Caki2 (cell line): ENCODE measurements around the gene OR52N4. TPM values are rescaled to one million over a fixed set of nuclear protein-coding genes. Genes with fewer than 3 reads are reported as not detected.
"Not testable (repeated sequence)": the region's sequence is repeated elsewhere in the genome, so short reads cannot be mapped to it uniquely, and the experiment has no call there.

Experiments
- DNase-seq: peaks from one replicate; pipeline ENCODE4 v3.0.0-alpha.2; 2015; ENCODE audit warnings: low read depth
- in situ Hi-C: cut with HindIII; loops from 2 replicates; pipeline ENCODE4 v1.10.0; 2016; ENCODE audit warnings: low sequenced_read_pairs, low pct_unique_long_range_greater_than_20kb, mixed read lengths
- total RNA-seq: library from RNA; depleted of rRNA; stranded (reverse); fragments of >200 nt; shearing (Covaris generic); gene quantifications from 2 replicates; pipeline ENCODE4 v1.2.3, GENCODE V29; 2014; ENCODE audit warnings: low replicate concordance; rRNA removed

Gene OR52N4
- not detected in 2 replicates for total RNA-seq

DNA sequence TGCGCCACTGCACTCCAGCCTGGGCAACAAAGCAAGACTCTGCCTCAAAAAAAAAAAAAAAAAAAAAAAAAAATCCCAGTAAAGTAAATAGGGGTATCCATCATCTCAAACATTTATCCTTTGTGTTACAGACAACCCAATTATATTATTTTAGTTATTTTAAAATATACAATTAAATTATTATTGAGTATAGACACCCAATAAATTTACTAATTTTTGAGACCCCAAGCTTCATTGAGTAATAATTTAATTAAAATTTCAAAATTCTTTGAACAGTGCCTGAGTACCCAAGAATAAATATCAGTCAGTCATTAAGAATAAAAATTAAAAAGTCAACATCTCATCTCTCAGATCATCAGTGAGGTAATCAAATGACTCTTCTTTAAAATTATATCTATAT, at the start of gene OR52N4:
TSS of gene OR52N4 (plus strand) at position 301 of the 400 bp plus-strand sequence. CDS start 498 bp downstream, outside the sequence.
- in situ Hi-C loops: no loop called here
- DNase-seq: no peak

DNA sequence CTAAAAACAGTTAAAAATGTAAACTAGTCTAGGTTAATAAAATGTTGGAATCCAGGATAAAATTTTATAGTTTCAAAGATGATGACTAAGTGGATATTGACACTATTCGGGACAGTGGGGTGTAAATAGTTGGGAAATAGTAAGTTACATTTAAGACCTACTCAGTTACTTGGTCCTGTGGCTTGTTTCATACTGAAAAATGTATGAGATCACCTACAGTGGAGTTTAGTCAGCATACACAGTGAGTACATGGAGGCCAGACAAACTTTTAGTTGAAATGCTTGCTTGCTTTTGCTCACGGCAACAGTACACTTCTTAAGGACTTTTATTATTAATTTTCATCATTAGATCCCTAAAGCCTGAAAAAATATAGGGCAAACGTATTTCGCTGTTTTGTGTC, 48.4 kb upstream of the OR52N4 start:
- in situ Hi-C loops: no loop called here

DNA sequence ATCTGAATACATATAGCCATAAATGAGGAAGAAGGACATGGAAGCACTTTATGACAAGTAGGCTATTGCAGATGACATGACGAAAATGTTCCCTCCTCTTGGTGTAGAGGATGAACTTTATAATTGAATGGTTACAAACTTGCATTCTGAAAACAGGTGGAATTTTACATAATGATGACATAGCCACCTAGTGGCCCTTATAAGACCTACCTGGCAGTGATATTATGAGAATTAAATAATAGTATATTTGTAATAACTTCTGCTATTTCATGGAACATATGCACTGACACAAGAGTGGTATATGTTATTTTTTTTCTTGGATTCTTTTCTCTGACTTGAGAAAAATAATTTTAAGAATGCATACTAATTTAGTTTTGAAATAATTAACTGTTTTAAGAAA, 41.5 kb upstream of the OR52N4 start:
- in situ Hi-C loops: no loop called here

More for the DNA sequence above, 48.4 kb upstream of the OR52N4 start:
- DNase-seq: no peak

DNA sequence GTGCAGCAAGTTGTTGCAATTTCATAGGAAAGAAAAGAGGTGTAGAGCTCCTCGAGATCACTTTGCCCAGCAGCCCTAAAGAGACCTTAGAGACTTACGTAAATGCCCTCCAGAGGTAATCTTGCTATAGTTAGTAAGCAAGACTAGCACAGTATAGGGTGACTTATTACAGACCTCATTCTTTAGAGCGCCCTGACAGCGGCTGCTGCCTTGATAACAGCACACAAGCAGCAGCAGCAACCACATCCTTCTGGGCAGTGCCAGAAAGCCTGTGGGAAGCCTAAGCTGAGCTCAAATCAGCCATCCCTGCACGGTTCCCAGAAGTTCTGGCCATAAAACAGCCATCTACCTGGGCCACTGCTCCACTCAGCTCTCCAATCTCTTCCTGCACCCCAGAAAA, 40.3 kb upstream of the OR52N4 start:
- in situ Hi-C loops: no loop called here
- DNase-seq: no peak

More for the DNA sequence above, 41.5 kb upstream of the OR52N4 start:
- no peak for DNase-seq

DNA sequence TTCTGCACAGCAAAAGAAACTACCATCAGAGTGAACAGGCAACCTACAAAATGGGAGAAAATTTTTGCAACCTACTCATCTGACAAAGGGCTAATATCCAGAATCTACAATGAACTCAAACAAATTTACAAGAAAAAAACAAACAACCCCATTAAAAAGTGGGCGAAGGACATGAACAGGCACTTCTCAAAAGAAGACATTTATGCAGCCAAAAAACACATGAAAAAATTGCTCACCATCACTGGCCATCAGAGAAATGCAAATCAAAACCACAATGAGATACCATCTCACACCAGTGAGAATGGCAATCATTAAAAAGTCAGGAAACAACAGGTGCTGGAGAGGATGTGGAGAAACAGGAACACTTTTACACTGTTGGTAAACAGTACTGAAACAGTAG, 37.5 kb upstream of the OR52N4 start:
- in situ Hi-C loops: not testable (repeated sequence)

DNA sequence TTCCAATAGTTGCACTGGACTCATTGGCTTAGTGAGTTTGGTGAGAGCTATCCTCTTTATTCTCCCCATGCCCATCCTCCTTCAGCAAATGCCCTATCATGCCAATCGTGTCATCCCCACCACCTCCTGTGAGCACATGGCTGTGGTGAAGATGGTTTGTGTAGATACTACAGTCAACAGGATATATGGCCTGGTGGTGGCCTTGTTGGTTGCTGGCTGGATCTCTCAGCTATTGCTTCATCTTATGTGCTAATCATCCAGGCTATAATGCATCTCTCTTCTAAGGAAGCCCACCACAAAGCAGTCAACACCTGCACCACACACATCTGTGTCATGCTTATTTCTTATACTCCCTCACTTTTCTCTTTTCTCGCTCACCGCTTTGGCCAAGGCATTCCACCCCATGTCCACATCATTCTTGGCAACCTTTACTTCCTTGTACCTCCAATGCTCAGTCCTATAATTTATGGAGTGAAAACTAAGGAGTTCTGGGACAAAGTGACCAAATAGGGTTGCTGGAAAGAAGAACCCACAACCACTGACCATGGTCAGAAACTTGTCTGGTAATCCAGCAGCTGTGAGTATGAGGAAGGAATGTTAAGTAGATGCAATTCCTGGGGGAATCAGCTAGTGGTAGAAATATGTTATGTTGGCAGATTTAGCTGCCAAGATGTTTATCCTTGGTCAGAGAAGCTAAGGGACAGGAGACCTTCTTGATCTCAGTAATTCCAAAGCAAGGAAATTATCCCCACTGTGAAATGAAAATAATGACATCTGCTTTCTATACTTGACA, 34.1 kb upstream of the OR52N4 start:
- in situ Hi-C loops: no loop called here
- DNase-seq: no peak

More for the DNA sequence above, 37.5 kb upstream of the OR52N4 start:
- not testable (repeated sequence) for DNase-seq

DNA sequence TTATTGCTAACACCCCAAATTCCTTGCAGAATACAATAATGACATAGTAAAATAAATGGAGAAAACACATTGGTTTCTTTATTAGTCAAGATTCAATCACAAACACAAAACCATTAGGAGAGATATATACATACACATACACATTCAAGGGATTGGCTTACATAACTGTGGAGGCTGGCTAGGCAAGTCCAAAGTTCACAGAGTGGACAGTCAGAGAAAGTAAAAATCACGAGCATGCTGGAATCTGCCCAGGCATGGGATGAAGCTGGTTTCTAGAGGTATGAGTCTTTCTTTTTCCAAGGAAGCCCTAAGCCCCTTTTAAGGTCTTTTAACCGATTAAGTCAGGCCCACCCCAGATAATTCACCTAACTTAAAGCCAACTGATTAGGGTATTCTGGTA, 31.4 kb upstream of the OR52N4 start:
- no peak for DNase-seq
- in situ Hi-C loops: no loop called here

DNA sequence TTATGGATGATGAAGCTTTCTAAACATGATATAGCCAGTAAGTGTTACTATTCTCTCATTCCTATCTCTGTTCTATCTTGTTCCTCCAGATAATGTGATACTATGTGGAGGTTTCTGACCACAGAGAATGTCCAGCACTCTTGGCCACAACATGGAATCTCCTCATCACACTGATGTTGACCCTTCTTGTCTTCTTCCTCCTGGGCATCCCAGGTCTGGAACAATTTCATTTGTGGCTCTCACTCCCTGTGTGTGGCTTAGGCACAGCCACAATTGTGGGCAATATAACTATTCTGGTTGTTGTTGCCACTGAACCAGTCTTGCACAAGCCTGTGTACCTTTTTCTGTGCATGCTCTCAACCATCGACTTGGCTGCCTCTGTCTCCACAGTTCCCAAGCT, 27.7 kb upstream of the OR52N4 start:
- DNase-seq: no peak
- in situ Hi-C loops: no loop called here

DNA sequence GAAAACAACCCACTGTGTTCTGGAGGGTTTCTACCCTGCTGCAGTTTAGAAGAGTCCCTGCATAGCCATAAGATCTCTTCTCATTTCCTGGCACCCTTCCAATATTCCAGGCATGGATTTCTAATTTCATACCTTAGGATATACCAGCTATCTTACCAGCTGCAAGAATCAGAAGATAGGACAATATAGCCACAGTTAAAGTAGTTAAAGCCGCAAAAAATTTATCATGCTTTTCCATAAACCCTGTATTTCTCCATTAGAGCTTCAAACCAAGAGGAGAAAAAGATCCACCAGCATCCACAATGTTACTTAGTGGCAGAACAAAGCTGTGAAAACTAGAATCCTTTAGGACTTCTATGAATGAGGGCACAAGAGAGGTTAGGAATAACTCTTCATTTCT, 26.4 kb upstream of the OR52N4 start:
- in situ Hi-C loops: no loop called here
- no peak for DNase-seq

DNA sequence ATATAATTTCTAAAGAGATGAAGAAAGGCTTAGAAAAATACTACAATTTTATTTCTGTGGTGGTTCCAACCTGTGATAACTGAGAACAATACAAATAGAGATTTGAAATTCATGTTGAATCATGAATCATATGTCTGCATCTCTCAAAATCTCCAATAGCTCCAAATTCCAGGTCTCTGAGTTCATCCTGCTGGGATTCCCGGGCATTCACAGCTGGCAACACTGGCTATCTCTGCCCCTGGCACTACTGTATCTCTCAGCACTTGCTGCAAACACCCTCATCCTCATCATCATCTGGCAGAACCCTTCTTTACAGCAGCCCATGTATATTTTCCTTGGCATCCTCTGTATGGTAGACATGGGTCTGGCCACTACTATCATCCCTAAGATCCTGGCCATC, 17.6 kb upstream of the OR52N4 start, which contains the start of gene OR56B1:
TSS of gene OR56B1 (plus strand) at position 53 of the 400 bp plus-strand sequence. CDS start at position 122, 69 bp downstream.
- in situ Hi-C loops: no loop called here
- DNase-seq: no peak

DNA sequence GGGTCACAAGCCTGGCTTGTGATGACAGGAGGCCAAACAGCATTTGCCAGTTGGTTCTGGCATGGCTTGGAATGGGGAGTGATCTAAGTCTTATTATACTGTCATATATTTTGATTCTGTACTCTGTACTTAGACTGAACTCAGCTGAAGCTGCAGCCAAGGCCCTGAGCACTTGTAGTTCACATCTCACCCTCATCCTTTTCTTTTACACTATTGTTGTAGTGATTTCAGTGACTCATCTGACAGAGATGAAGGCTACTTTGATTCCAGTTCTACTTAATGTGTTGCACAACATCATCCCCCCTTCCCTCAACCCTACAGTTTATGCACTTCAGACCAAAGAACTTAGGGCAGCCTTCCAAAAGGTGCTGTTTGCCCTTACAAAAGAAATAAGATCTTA, 17.0 kb upstream of the OR52N4 start:
- in situ Hi-C loops: no loop called here

DNA sequence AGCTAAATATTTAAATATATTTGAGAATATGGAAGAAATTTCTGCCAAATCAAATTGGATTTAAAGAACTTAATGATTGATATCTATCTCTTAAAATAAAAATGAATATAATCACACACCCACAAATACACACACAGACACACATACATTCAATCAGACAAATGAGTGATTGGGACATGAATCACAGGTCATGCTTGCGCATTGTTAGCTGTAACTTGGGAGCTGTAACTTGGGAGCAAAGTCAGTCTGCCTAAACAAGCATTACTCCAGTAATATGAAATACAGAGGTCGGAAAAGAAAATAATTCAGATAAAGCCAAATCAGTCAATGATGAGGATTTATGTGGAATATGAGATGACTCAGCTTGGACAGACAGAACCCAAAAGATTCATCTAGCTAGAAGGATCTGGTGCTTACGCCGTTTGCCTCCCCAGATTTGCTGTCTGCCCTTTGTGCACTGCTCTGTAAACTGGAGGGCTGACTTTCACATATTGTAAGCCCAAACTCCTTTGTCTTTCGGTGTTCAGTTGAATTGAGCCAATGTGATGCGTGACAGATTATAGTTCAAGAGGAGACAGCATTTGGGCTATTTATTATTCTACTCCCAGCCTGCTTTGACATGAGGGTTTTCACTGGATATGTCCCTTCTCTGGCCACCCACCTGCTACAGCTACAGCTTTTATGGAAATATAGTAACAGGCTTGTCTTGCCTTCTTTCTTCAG, 16.2 kb upstream of the OR52N4 start:
- in situ Hi-C loops: no loop called here
- no peak for DNase-seq

More for the DNA sequence above, 17.0 kb upstream of the OR52N4 start:
- DNase-seq: no peak

DNA sequence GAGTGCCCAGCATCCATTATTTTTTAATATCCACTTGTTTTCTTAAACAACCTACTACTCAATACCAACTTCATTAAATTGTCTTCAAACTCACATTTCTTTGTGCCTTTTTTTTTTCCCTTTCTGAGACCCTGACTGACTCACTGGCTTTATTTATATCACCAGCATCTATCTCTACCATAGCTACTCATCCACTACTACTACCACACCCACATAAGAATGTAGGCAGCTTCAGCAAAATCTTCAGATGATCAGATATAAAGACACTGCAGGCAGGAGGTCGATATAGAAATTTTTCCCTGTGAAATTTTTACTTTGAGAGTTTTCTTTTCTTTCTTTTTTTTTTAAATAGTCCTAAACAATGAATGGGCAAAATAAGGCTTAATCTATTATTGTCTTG, 15.6 kb upstream of the OR52N4 start:
- in situ Hi-C loops: no loop called here
- DNase-seq: no peak

DNA sequence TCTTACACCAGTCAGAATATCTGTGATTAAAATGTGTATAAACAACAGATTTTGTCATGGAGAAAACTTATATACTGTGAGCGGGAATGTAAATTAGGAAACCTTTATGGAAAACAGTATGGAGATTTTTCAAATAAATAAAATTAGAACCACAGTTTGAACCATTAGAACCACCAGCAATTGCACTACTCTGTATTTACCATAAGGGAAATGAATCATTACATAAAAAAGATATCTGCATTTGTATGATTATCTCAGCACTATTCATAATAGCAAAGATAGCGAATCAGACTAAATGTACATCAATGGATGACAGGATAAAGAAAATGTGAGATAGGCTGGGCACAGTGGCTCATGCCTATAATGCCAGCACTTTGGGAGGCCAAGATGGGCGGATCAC, 7.4 kb upstream of the OR52N4 start:
- in situ Hi-C loops: no loop called here
- no peak for DNase-seq

DNA sequence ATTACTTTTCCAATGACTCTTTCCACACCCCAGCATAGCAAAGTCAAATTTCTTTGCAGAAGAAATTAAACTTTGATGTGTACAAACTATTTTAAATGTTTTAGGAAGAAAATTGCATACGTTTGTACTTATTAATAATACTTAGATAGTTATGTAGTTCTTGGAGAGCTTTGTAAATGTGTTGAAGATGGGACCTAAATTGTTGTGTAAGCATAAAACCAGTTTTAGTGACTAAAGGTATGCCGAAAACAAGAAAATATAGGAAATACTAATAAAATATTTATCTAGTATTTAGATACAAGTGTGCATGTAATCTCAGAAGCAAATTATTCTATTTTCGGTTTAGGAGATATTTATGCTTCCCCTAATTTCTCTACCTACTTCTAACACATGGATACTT, 4.2 kb upstream of the OR52N4 start:
- no peak for DNase-seq
- in situ Hi-C loops: no loop called here

DNA sequence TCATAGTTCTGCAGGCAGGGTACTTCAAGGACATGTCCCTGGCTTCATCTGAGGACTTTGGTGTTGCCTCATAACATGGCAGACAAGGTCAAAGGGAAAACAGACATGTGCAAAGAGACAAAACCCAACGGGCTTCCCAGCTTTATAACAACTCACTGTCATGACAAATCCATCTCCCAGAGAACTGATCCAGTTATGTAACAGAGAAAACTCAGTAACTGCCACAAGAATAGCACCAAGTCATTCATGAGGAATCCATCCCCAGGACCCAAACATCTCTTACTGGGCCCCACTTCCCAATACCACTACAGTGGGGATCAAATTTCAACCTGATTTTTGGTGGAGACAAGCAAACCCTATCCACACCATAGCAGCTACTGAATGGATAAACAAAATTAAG, 13.0 kb downstream of the OR52N4 start:
- DNase-seq: no peak
- in situ Hi-C loops: no loop called here

DNA sequence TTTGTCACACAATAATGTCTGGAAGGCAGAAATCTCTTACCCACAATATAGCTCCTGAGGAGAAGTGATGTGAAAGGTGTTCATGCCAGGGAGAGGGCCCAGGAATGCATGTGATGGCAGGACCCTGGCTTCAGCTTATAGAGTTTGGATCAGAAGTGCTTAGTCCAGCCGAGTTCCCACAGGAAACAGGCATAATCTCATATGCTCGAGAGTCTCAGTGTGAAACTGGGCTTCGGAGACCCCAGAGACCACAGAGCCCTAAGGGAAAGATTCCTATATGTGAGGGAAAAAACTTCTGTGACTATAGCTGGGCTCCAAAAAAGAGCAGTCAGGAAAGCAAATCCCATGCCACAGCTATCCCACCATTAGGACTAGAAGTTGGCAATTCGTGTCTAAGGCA, 29.2 kb downstream of the OR52N4 start, which contains the start of gene OR52N5:
TSS of gene OR52N5 (minus strand) at position 101 of the 400 bp plus-strand sequence. CDS start 4,721 bp downstream, outside the sequence.
- in situ Hi-C loops: no loop called here
- DNase-seq: no peak

DNA sequence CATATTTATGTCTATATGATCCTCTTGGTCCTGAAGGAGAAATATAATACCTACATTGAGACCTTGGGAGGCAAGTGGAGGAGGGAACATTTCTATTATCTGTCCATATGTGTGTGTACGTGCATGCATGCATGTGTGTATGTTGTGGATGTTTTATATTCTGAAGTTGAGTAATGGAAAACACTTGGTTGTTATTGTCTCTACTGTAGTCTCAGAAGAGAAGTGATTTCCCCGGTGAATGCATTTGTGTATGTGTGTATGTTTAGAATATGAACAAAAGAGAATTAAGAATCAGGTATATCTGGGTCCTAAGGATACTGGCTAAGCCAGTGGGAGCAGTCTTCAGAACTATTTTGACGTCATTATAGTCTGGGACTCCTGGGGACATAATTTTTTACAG, 37.1 kb downstream of the OR52N4 start, which contains the start of gene OR52N1:
TSS of gene OR52N1 (minus strand) at position 101 of the 400 bp plus-strand sequence. CDS start 2,449 bp downstream, outside the sequence.
- no peak for DNase-seq
- in situ Hi-C loops: no loop called here

DNA sequence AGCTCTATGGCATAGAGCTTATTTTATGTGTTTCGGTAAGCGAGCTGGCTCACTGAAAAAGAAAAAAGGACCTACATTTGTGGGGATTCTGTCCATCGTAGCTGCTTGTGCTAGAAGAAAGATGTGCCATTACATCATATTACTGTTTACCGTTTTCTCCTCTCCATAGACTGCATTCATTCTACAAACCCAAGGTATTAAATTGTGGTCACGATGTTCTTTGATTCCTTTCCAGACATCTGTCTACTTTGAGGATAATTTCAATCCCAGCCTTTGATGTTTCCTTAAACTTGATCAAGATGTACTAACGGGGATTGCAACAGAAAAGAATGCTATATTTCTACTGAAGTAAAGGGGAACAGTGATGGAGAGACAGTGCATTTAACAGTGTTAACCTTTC, 42.5 kb downstream of the OR52N4 start:
- in situ Hi-C loops: no loop called here
- no peak for DNase-seq
